A549 (cell line): Measurements from ENCODE around the gene ABCA13. TPM values are rescaled to one million over a fixed set of nuclear protein-coding genes. Genes with fewer than 3 reads are reported as not detected.
"Not testable (repeated sequence)": the region's sequence is repeated elsewhere in the genome, so short reads cannot be mapped to it uniquely, and the experiment has no call there.

Source experiments
- ATAC-seq, 2 experiments: fragments of 200-7000 bp in 1 of 2; fragments of >200 bp in 1 of 2; cut with Nextera tagmentation in 1 of 2; cut with Tn5 transposase in 1 of 2; 3 replicates each; pipeline versions ENCODE4 v1.8.0 to v1.9.1; 2018 to 2020; ENCODE audit warnings: mild to moderate bottlenecking in 1 of 2, moderate library complexity in 1 of 2
- CTCF ChIA-PET: fragments of 300-600 bp; sonication (Branson Sonifier 250); formaldehyde crosslinking; extraction: SDS; loops from one replicate; lab custom pipeline; 2021; ENCODE audit warnings: antibody characterized with exemption, inconsistent platforms; lab: Yijun Ruan, JAX
- POLR2A ChIA-PET: fragments of 350-600 bp; formaldehyde crosslinking; extraction: SDS; loops from one replicate; lab custom pipeline; 2021; ENCODE audit warnings: antibody characterized with exemption, inconsistent platforms; lab: Yijun Ruan, JAX
- DNase-seq, 2 experiments: peaks; one replicate each; pipeline versions ENCODE4 v3.0.0 to v3.0.0-alpha.2; 2011 to 2016; ENCODE audit warnings: low read depth in 1 of 2, low spot score in 1 of 2
- FAIRE-seq: peaks from 2 replicates; lab custom pipeline; 2011; peaks lifted over from hg19 to GRCh38; lab: Jason Lieb, UNC
- H3K27ac ChIP-seq, 2 experiments: fragments of >200 bp; sonication (Bioruptor Twin); formaldehyde crosslinking; 3 replicates each; pipeline ENCODE4 v1.5.1; 2016 to 2017
- H3K4me1 ChIP-seq: fragments of >200 bp; sonication (Bioruptor Twin); formaldehyde crosslinking; 3 replicates; pipeline ENCODE4 v1.6.1; 2016
- H3K4me2 ChIP-seq: fragments of >200 bp; sonication (Bioruptor Twin); formaldehyde crosslinking; 3 replicates; pipeline ENCODE4 v1.6.1; 2016
- H3K4me3 ChIP-seq: fragments of >200 bp; sonication (Bioruptor Twin); formaldehyde crosslinking; 3 replicates; pipeline ENCODE4 v1.5.1; 2016
- H3K9me3 ChIP-seq: fragments of >200 bp; sonication (Bioruptor Twin); formaldehyde crosslinking; 3 replicates; pipeline ENCODE4 v1.6.1; 2016
- CEBPB ChIP-seq, 2 experiments: fragments of >200 bp in 1 of 2; sonication (Bioruptor Twin) in 1 of 2; formaldehyde crosslinking in 1 of 2; IDR thresholded peaks; 2 replicates each; pipeline ENCODE4 v1.6.1; 2012 to 2016
- CHD2 ChIP-seq: fragments of 150-350 bp; IDR thresholded peaks from 2 replicates; pipeline ENCODE4 v1.6.1; 2014; ENCODE audit warnings: low read length; ENCODE audit not compliant: partially characterized antibody
- CHD4 ChIP-seq: fragments of 200-600 bp; sonication (generic); IDR thresholded peaks from 2 replicates; pipeline ENCODE4 v1.6.1; 2016; ENCODE audit warnings: antibody characterized with exemption, mild to moderate bottlenecking, borderline replicate concordance
- EHMT2 ChIP-seq: fragments of 200-600 bp; sonication (generic); IDR thresholded peaks from 2 replicates; pipeline ENCODE4 v1.6.1; 2016; ENCODE audit warnings: antibody characterized with exemption, low read depth, mild to moderate bottlenecking, moderate library complexity
- ESRRA ChIP-seq: fragments of 150-350 bp; IDR thresholded peaks from 2 replicates; pipeline ENCODE4 v1.6.1; 2014; ENCODE audit warnings: mild to moderate bottlenecking, low read length, borderline replicate concordance
- FOSB ChIP-seq: fragments of 250-450 bp; sonication (Bioruptor Pico); IDR thresholded peaks from 2 replicates; pipeline ENCODE4 v1.5.0; 2020; ENCODE audit warnings: mild to moderate bottlenecking, moderate library complexity
- FOSL2 ChIP-seq, 2 experiments: fragments of 450-650 bp in 1 of 2; fragments of >200 bp in 1 of 2; sonication (Bioruptor Twin) in 1 of 2; formaldehyde crosslinking; IDR thresholded peaks; 2 replicates each; pipeline versions ENCODE4 v1.5.0 to v1.6.1; 2016 to 2020; ENCODE audit warnings: mild to moderate bottlenecking in 1 of 2, moderate library complexity in 1 of 2
- GATA3 ChIP-seq: IDR thresholded peaks from 2 replicates; pipeline ENCODE4 v1.6.1; 2012; ENCODE audit warnings: borderline replicate concordance
- HOXB13 ChIP-seq: fragments of 250-450 bp; sonication (Bioruptor Pico); IDR thresholded peaks from 2 replicates; pipeline ENCODE4 v1.5.0; 2020; ENCODE audit warnings: low read depth, mild to moderate bottlenecking, moderate library complexity
- KDM1A ChIP-seq: fragments of 200-600 bp; sonication (generic); IDR thresholded peaks from 2 replicates; pipeline ENCODE4 v1.6.1; 2016; ENCODE audit warnings: low read depth, mild to moderate bottlenecking
- MAFK ChIP-seq: fragments of 450-650 bp; IDR thresholded peaks from 2 replicates; pipeline ENCODE4 v1.6.1; 2014; ENCODE audit not compliant: partially characterized antibody
- MYC ChIP-seq: IDR thresholded peaks from 2 replicates; pipeline ENCODE4 v1.6.1; 2012; ENCODE audit warnings: mild to moderate bottlenecking, inconsistent platforms, low read length, improper control_type of control experiment, borderline replicate concordance
- NFE2L2 ChIP-seq: fragments of 150-350 bp; conservative IDR thresholded peaks from 2 replicates; pipeline ENCODE4 v1.6.1; 2014; ENCODE audit warnings: low read length
- NPAS2 ChIP-seq: fragments of 250-450 bp; sonication (Bioruptor Pico); IDR thresholded peaks from 2 replicates; pipeline ENCODE4 v1.8.0; 2022; ENCODE audit warnings: mild to moderate bottlenecking, moderate library complexity, borderline replicate concordance
- NR3C1 ChIP-seq: fragments of >200 bp; sonication (Bioruptor Twin); formaldehyde crosslinking; IDR thresholded peaks from 3 replicates; pipeline ENCODE4 v1.6.1; 2017
- PHF8 ChIP-seq: fragments of 200-600 bp; sonication (generic); IDR thresholded peaks from 2 replicates; pipeline ENCODE4 v1.6.1; 2016; ENCODE audit warnings: low read depth, mild to moderate bottlenecking, antibody characterized with exemption, moderate library complexity, borderline replicate concordance
- POLR2AphosphoS2 ChIP-seq: conservative IDR thresholded peaks from 2 replicates; pipeline ENCODE4 v1.6.1; 2012; ENCODE audit warnings: low read length, improper control_type of control experiment, inconsistent platforms
- RAD21 ChIP-seq, 2 experiments: fragments of >200 bp in 1 of 2; sonication (Bioruptor Twin) in 1 of 2; formaldehyde crosslinking in 1 of 2; IDR thresholded peaks in 1 of 2; conservative IDR thresholded peaks in 1 of 2; 2 replicates in 1 of 2; 3 replicates in 1 of 2; pipeline ENCODE4 v1.6.1; 2012 to 2018; ENCODE audit warnings: inconsistent platforms in 1 of 2
- RCOR1 ChIP-seq: fragments of 150-350 bp; IDR thresholded peaks from 2 replicates; pipeline ENCODE4 v1.6.1; 2014; ENCODE audit warnings: antibody characterized with exemption, low read length, low read depth
- SMC3 ChIP-seq: fragments of >200 bp; sonication (Bioruptor Twin); formaldehyde crosslinking; IDR thresholded peaks from 3 replicates; pipeline ENCODE4 v1.6.1; 2018; ENCODE audit warnings: inconsistent platforms
- SREBF2 ChIP-seq: fragments of 450-650 bp; IDR thresholded peaks from 2 replicates; pipeline ENCODE4 v1.6.1; 2014; ENCODE audit warnings: mild to moderate bottlenecking, moderate library complexity
- ZC3H11A ChIP-seq: fragments of 450-650 bp; IDR thresholded peaks from 2 replicates; pipeline ENCODE4 v1.6.1; 2014; ENCODE audit warnings: antibody characterized with exemption, mild to moderate bottlenecking
- ZSCAN20 ChIP-seq: fragments of 250-450 bp; sonication (Bioruptor Pico); IDR thresholded peaks from 2 replicates; pipeline ENCODE4 v1.8.0; 2022; ENCODE audit warnings: mild to moderate bottlenecking, moderate library complexity
- WGBS: methylation state at CpG from one replicate; pipeline ENCODE4 v1.1.6; 2017; ENCODE audit errors: missing lambda C conversion rate; 5-methylcytosine and 5-hydroxymethylcytosine counted together
- polyA plus RNA-seq, 4 experiments: library from polyadenylated mRNA; depleted of rRNA in 3 of 4; stranded (reverse); fragments of >200 nt; fragmentation: RNase III in 1 of 4; extraction: RNeasy Plus Mini Kit Qiagen cat#74134 plus additional on column Dnase treatment in 1 of 4; gene quantifications; 2 replicates in 3 of 4; 3 replicates in 1 of 4; pipeline ENCODE4 v1.2.3, GENCODE V29; 2011 to 2017
- TF ChIP-seq, protein P1 (sequence below): IDR thresholded peaks from 2 replicates; pipeline ENCODE4 v1.6.1; 2012
- TF ChIP-seq, protein P2 (sequence below): fragments of 250-450 bp; sonication (Bioruptor Pico); IDR thresholded peaks from 2 replicates; pipeline ENCODE4 v1.5.0; 2021; ENCODE audit warnings: mild to moderate bottlenecking, moderate library complexity, borderline replicate concordance
- TF ChIP-seq, protein P3 (sequence below): fragments of 450-650 bp; IDR thresholded peaks from 2 replicates; pipeline ENCODE4 v1.6.1; 2014; ENCODE audit warnings: antibody characterized with exemption
- TF ChIP-seq, protein P4 (sequence below): fragments of >200 bp; sonication (Bioruptor Twin); formaldehyde crosslinking; IDR thresholded peaks from 2 replicates; pipeline ENCODE4 v1.6.1; 2016

The ABCA13 gene
- polyA plus RNA-seq, 2 of the 4 experiments (the other 2 are of a cell fraction), result 0.01 TPM; not detected in 1

GRCh38 chr7:48147078-48147591 is 24.1 kb upstream of the ABCA13 start:
- ChIA-PET CTCF (interaction anchor here (1.2 to 1.3 kb wide), 3 partner anchors 15 to 203 kb away, joined by 3 to 4 read pairs (median 3); no protein-coding TSS in a partner anchor), POLR2A (no interaction called here)
- FAIRE-seq (no peak), ATAC-seq (no peak)
- H3K4me1 ChIP-seq, result peaks cover 13% of the 10 kb centered on the region
- no peak overlapping the region for H3K4me2 ChIP-seq
- H3K4me3 ChIP-seq, result no peak overlapping the region
- no peak for TF ChIP-seq ZC3H11A
- TF ChIP-seq RAD21 (conservative IDR thresholded peaks at IDR 0.05 in 1 of 2, IDR thresholded peaks at IDR 0.05 in 1 of 2), result no peak
- no peak for TF ChIP-seq NFE2L2
- TF ChIP-seq, all 56 proteins: peak for 0
- DNase-seq, result no peak
- H3K27ac ChIP-seq, result no peak overlapping the region
- 0 out of 3 replicates have a peak, but pooled peaks cover 2% of the 10 kb centered on the region for H3K9me3 ChIP-seq
- WGBS, result 48% methylated on average over 4 of the region's 4 CpGs

GRCh38 chr7:48147690-48148089 is 23.6 kb upstream of the ABCA13 start:
- H3K9me3 ChIP-seq, H3K4me2 ChIP-seq, FAIRE-seq, DNase-seq, H3K4me3 ChIP-seq, POLR2A ChIA-PET, ATAC-seq, H3K27ac ChIP-seq: not testable (repeated sequence)
- CTCF ChIA-PET, result interaction anchor here (1.3 kb wide), 2 partner anchors 14 to 20 kb away, joined by 3 read pairs; no protein-coding TSS in a partner anchor
- peaks cover 13% of the 10 kb centered on the region for H3K4me1 ChIP-seq
- 57% methylated on average over 7 of the region's 7 CpGs for WGBS

GRCh38 chr7:48148311-48148710 is 22.9 kb upstream of the ABCA13 start:
- H3K27ac ChIP-seq, result no peak overlapping the region
- H3K9me3 ChIP-seq, result 0 out of 3 replicates have a peak, but pooled peaks cover 2% of the 10 kb centered on the region
- WGBS, result 80% methylated on average over 2 of the region's 2 CpGs
- H3K4me1 ChIP-seq, result peaks cover 13% of the 10 kb centered on the region
- no peak overlapping the region for H3K4me2 ChIP-seq
- no peak overlapping the region for H3K4me3 ChIP-seq
- no peak for ATAC-seq
- ChIA-PET CTCF (interaction anchor here (1.3 kb wide), 2 partner anchors 13 to 21 kb away, joined by 3 read pairs; no protein-coding TSS in a partner anchor), POLR2A (no interaction called here)
- TF ChIP-seq CHD4 (no peak), GATA3 (no peak), NPAS2 (no peak), ZC3H11A (no peak), ZSCAN20 (CRISPR knock-in tag) (no peak), ESRRA (no peak), POLR2AphosphoS2 (no peak), HOXB13 (no peak), PHF8 (no peak), FOSB (CRISPR knock-in tag) (no peak), CEBPB (IDR thresholded peaks at IDR 0.05) (no peak)
- TF ChIP-seq, protein P1, sequence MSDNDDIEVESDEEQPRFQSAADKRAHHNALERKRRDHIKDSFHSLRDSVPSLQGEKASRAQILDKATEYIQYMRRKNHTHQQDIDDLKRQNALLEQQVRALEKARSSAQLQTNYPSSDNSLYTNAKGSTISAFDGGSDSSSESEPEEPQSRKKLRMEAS, result no peak
- TF ChIP-seq, protein P2, sequence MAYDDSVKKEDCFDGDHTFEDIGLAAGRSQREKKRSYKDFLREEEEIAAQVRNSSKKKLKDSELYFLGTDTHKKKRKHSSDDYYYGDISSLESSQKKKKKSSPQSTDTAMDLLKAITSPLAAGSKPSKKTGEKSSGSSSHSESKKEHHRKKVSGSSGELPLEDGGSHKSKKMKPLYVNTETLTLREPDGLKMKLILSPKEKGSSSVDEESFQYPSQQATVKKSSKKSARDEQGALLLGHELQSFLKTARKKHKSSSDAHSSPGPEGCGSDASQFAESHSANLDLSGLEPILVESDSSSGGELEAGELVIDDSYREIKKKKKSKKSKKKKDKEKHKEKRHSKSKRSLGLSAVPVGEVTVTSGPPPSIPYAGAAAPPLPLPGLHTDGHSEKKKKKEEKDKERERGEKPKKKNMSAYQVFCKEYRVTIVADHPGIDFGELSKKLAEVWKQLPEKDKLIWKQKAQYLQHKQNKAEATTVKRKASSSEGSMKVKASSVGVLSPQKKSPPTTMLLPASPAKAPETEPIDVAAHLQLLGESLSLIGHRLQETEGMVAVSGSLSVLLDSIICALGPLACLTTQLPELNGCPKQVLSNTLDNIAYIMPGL (CRISPR knock-in tag), result no peak
- TF ChIP-seq, protein P3, sequence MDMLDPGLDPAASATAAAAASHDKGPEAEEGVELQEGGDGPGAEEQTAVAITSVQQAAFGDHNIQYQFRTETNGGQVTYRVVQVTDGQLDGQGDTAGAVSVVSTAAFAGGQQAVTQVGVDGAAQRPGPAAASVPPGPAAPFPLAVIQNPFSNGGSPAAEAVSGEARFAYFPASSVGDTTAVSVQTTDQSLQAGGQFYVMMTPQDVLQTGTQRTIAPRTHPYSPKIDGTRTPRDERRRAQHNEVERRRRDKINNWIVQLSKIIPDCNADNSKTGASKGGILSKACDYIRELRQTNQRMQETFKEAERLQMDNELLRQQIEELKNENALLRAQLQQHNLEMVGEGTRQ, result no peak
- FAIRE-seq, result no peak
- DNase-seq, result no peak

- H3K9me3 ChIP-seq, result 0 out of 3 replicates have a peak, but pooled peaks cover 2% of the 10 kb centered on the region
- DNase-seq, result no peak
- no peak for ATAC-seq
- peaks cover 8% of the 10 kb centered on the region for H3K4me1 ChIP-seq
- no peak overlapping the region for H3K4me3 ChIP-seq
- H3K4me2 ChIP-seq, result no peak overlapping the region
- POLR2A ChIA-PET, result no interaction called here
- no peak for FAIRE-seq
- no peak overlapping the region for H3K27ac ChIP-seq
- CTCF ChIA-PET, result interaction anchor here (2.4 kb wide), 1 partner anchor 204 kb away, joined by 7 read pairs; no protein-coding TSS in a partner anchor
- TF ChIP-seq PHF8 (no peak), KDM1A (no peak), FOSL2 (IDR thresholded peaks at IDR 0.05) (no peak), FOSL2 (CRISPR knock-in tag; IDR thresholded peaks at IDR 0.05) (no peak), SREBF2 (no peak), RCOR1 (no peak), CEBPB (IDR thresholded peaks at IDR 0.05) (no peak), EHMT2 (no peak), ESRRA (no peak), CHD2 (no peak), SMC3 (no peak), NR3C1 (no peak), MYC (no peak), POLR2AphosphoS2 (no peak), MAFK (no peak)
- TF ChIP-seq, protein P3, result no peak
- TF ChIP-seq, protein P4, sequence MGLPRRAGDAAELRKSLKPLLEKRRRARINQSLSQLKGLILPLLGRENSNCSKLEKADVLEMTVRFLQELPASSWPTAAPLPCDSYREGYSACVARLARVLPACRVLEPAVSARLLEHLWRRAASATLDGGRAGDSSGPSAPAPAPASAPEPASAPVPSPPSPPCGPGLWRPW, result no peak
Measured at GRCh38 chr7:48149058-48149457, 22.2 kb upstream of the ABCA13 start.
